ENCODE data around the gene DRC1. TPM values are rescaled to one million over a fixed set of nuclear protein-coding genes. Genes with fewer than 3 reads are reported as not detected.

The DRC1 gene
- total RNA-seq, 1 donor from 2014 or later = not detected

- TF ChIP-seq CTCF (IDR thresholded peaks at IDR 0.05) = no peak
- Mint-ChIP-seq H3K27me3 (ENCODE audit: unreplicated experiment) (peaks cover 7% of the 10 kb centered on the region), H3K4me3 (ENCODE audit: unreplicated experiment) (no peak overlapping the region), H3K36me3 (ENCODE audit: unreplicated experiment) (no peaks in the 10 kb centered on the region), H3K4me1 (ENCODE audit: unreplicated experiment) (no peaks in the 10 kb centered on the region), H3K27ac (ENCODE audit: unreplicated experiment) (no peak overlapping the region), H3K9me3 (ENCODE audit: unreplicated experiment) (no peaks in the 10 kb centered on the region)
- no peak for DNase-seq (ENCODE audit: extremely low spot score, unreplicated experiment)
Observed at GRCh38 chr2:26485099-26485498, 83.4 kb downstream of the DRC1 start.

- peaks cover 7% of the 10 kb centered on the region for H3K27me3 Mint-ChIP-seq (ENCODE audit: unreplicated experiment)
- H3K9me3 Mint-ChIP-seq (ENCODE audit: unreplicated experiment) = no peaks in the 10 kb centered on the region
- H3K36me3 Mint-ChIP-seq (ENCODE audit: unreplicated experiment) = no peaks in the 10 kb centered on the region
- no peaks in the 10 kb centered on the region for H3K4me1 Mint-ChIP-seq (ENCODE audit: unreplicated experiment)
- no peak for DNase-seq (ENCODE audit: extremely low spot score, unreplicated experiment)
- H3K27ac Mint-ChIP-seq (ENCODE audit: unreplicated experiment) = no peak overlapping the region
- H3K4me3 Mint-ChIP-seq (ENCODE audit: unreplicated experiment) = no peak overlapping the region
- no peak for TF ChIP-seq CTCF (IDR thresholded peaks at IDR 0.05)
Observed at GRCh38 chr2:26485725-26486418, 84.2 kb downstream of the DRC1 start.

- DNase-seq (ENCODE audit: extremely low spot score, unreplicated experiment) = no peak
- Mint-ChIP-seq H3K27me3 (ENCODE audit: unreplicated experiment) (peaks cover 7% of the 10 kb centered on the region), H3K4me1 (ENCODE audit: unreplicated experiment) (no peaks in the 10 kb centered on the region), H3K36me3 (ENCODE audit: unreplicated experiment) (no peaks in the 10 kb centered on the region), H3K4me3 (ENCODE audit: unreplicated experiment) (no peak overlapping the region), H3K9me3 (ENCODE audit: unreplicated experiment) (no peaks in the 10 kb centered on the region), H3K27ac (ENCODE audit: unreplicated experiment) (no peak overlapping the region)
- no peak for TF ChIP-seq CTCF (IDR thresholded peaks at IDR 0.05)
Observed at GRCh38 chr2:26486789-26487188, 85.1 kb downstream of the DRC1 start.

- no peak for DNase-seq (ENCODE audit: extremely low spot score, unreplicated experiment)
- Mint-ChIP-seq H3K4me3 (ENCODE audit: unreplicated experiment) (no peak overlapping the region), H3K9me3 (ENCODE audit: unreplicated experiment) (no peaks in the 10 kb centered on the region), H3K27me3 (ENCODE audit: unreplicated experiment) (peaks cover 7% of the 10 kb centered on the region), H3K4me1 (ENCODE audit: unreplicated experiment) (no peaks in the 10 kb centered on the region), H3K27ac (ENCODE audit: unreplicated experiment) (no peak overlapping the region), H3K36me3 (ENCODE audit: unreplicated experiment) (no peaks in the 10 kb centered on the region)
- TF ChIP-seq CTCF (IDR thresholded peaks at IDR 0.05) = no peak
Observed at GRCh38 chr2:26487192-26487591, 85.5 kb downstream of the DRC1 start.

GRCh38 chr2:26488463-26489212, 86.9 kb downstream of the DRC1 start:
- H3K9me3 Mint-ChIP-seq (ENCODE audit: unreplicated experiment) = no peaks in the 10 kb centered on the region
- no peak for TF ChIP-seq CTCF (IDR thresholded peaks at IDR 0.05)
- no peak overlapping the region for H3K4me3 Mint-ChIP-seq (ENCODE audit: unreplicated experiment)
- no peak for DNase-seq (ENCODE audit: extremely low spot score, unreplicated experiment)
- no peaks in the 10 kb centered on the region for H3K4me1 Mint-ChIP-seq (ENCODE audit: unreplicated experiment)
- no peaks in the 10 kb centered on the region for H3K36me3 Mint-ChIP-seq (ENCODE audit: unreplicated experiment)
- H3K27me3 Mint-ChIP-seq (ENCODE audit: unreplicated experiment) = peaks cover 7% of the 10 kb centered on the region
- H3K27ac Mint-ChIP-seq (ENCODE audit: unreplicated experiment) = no peak overlapping the region

Measured in osteocyte (in vitro differentiated cells).